Measurements from ENCODE around the gene PAX8. TPM values are rescaled to one million over a fixed set of nuclear protein-coding genes. Genes with fewer than 3 reads are reported as not detected.

The PAX8 gene
- total RNA-seq, 1 donor from 2014 or later = 0.24 TPM

- DNase-seq (ENCODE audit: low spot score) = no peak
These were observed 9.9 kb downstream of the PAX8 start for GRCh38 chr2:113268621-113269360.

- DNase-seq (ENCODE audit: low spot score) = no peak
These were observed 12.3 kb downstream of the PAX8 start for GRCh38 chr2:113266431-113266830.

- no peak for DNase-seq (ENCODE audit: low spot score)
These were observed 13.9 kb downstream of the PAX8 start for GRCh38 chr2:113264713-113265403.

GRCh38 chr2:113263546-113263945 lies 15.2 kb downstream of the PAX8 start:
- DNase-seq (ENCODE audit: low spot score) = no peak

GRCh38 chr2:113260991-113261390 lies 17.7 kb downstream of the PAX8 start:
- DNase-seq (ENCODE audit: low spot score) = no peak

- DNase-seq (ENCODE audit: low spot score) = no peak
These were observed 20.1 kb downstream of the PAX8 start for GRCh38 chr2:113258471-113259147.

GRCh38 chr2:113257516-113258264 lies 21.0 kb downstream of the PAX8 start:
- peak; percentile 43 for DNase-seq (ENCODE audit: low spot score)

GRCh38 chr2:113255140-113256070 lies 23.3 kb downstream of the PAX8 start:
- DNase-seq (ENCODE audit: low spot score) = no peak

- no peak for DNase-seq (ENCODE audit: low spot score)
These were observed 25.3 kb downstream of the PAX8 start for GRCh38 chr2:113253453-113253852.

GRCh38 chr2:113252047-113252590 lies 26.6 kb downstream of the PAX8 start:
- no peak for DNase-seq (ENCODE audit: low spot score)

- no peak for DNase-seq (ENCODE audit: low spot score)
These were observed 27.6 kb downstream of the PAX8 start for GRCh38 chr2:113251118-113251517.

GRCh38 chr2:113248997-113249770 lies 29.5 kb downstream of the PAX8 start:
- peak; percentile 68 for DNase-seq (ENCODE audit: low spot score)

- no peak for DNase-seq (ENCODE audit: low spot score)
These were observed 32.1 kb downstream of the PAX8 start for GRCh38 chr2:113246606-113247005.

GRCh38 chr2:113245276-113245711 lies 33.4 kb downstream of the PAX8 start:
- peak; percentile 72 for DNase-seq (ENCODE audit: low spot score)

- no peak for DNase-seq (ENCODE audit: low spot score)
These were observed 36.4 kb downstream of the PAX8 start for GRCh38 chr2:113242327-113242726.

GRCh38 chr2:113240915-113241911 lies 37.5 kb downstream of the PAX8 start:
- DNase-seq (ENCODE audit: low spot score) = peak; percentile 75

- peak; percentile 88 for DNase-seq (ENCODE audit: low spot score)
These were observed 38.4 kb downstream of the PAX8 start for GRCh38 chr2:113240150-113240914.

Measured in umbilical cord (tissue), 2 donors.